ENCODE results near the gene TGM3.

DNA sequence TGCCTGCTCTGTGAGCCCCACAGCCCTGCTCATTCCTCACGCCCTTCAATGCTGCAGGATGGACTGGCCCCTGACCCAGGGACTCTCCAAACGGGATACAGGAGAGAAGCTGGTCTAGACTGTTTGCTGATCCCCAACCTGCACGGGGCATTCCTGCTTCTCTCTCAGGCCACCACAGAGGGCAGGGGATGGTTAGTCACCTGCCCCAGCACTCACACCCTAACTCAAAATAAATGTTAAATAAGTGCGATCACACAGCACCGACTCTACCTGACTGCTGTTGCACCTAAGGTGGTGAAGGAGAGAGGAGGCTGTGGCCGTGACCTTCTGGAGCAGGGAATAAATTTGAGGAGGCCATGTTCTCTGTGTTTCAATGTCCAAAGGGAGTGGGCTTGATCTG lies 45.0 kb downstream of the TGM3 start:
- TF ChIP-seq, protein P1, sequence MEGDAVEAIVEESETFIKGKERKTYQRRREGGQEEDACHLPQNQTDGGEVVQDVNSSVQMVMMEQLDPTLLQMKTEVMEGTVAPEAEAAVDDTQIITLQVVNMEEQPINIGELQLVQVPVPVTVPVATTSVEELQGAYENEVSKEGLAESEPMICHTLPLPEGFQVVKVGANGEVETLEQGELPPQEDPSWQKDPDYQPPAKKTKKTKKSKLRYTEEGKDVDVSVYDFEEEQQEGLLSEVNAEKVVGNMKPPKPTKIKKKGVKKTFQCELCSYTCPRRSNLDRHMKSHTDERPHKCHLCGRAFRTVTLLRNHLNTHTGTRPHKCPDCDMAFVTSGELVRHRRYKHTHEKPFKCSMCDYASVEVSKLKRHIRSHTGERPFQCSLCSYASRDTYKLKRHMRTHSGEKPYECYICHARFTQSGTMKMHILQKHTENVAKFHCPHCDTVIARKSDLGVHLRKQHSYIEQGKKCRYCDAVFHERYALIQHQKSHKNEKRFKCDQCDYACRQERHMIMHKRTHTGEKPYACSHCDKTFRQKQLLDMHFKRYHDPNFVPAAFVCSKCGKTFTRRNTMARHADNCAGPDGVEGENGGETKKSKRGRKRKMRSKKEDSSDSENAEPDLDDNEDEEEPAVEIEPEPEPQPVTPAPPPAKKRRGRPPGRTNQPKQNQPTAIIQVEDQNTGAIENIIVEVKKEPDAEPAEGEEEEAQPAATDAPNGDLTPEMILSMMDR (IDR thresholded peaks at IDR 0.05): no peak
- no peak for TF ChIP-seq POLR2A (IDR thresholded peaks at IDR 0.05)
